Coronary artery (tissue), 2 donors: ENCODE results near the gene P4HA3.

Experiments
- DNase-seq: peaks from one replicate; pipeline ENCODE4 v3.0.0-alpha.2; 2017; ENCODE audit warnings: low spot score
- H3K27ac ChIP-seq, 2 donors: fragments of 200-600 bp; sonication (generic); one replicate each; pipeline ENCODE4 v1.5.1; 2016 to 2019
- H3K4me3 ChIP-seq: fragments of 200-600 bp; sonication (generic); 2 replicates; pipeline ENCODE4 v1.5.1; 2016; ENCODE audit warnings: mild to moderate bottlenecking, moderate library complexity
- CTCF ChIP-seq: fragments of 200-600 bp; sonication (generic); IDR thresholded peaks from one replicate; pipeline ENCODE4 v1.5.1; 2019; ENCODE audit warnings: antibody characterized with exemption

The P4HA3 gene

DNA sequence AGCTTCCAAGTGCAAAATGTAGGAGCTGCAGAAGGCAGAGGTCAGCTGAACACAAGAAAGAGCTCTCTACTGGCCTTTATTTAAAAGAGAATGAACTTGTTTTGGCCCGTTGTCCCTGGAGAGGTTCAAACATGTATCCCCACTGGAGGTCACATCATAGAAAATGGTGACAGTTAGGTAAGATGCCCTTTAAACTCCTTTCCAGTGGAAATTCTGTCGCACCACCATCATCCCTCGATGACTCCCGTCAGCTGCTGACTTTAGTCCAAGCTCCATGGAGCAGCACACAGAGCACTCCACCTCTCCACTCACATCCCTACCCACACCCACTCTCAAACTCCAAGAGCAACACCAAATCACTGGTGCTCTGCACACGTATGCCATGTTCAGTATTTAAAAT, 15.2 kb upstream of the P4HA3 start:
- Histone ChIP-seq H3K27ac (peak overlapping the region; percentile 79 to 81), H3K4me3 (no peak overlapping the region)
- DNase-seq: no peak
- no peak for TF ChIP-seq CTCF

- TF ChIP-seq CTCF: no peak
- peak; percentile 92 for DNase-seq
- H3K4me3 ChIP-seq: no peak overlapping the region
- H3K27ac ChIP-seq: peak overlapping the region; percentile 79 to 81
These were observed 14.5 kb upstream of the P4HA3 start for GRCh38 chr11:74325649-74326645.

GRCh38 chr11:74322667-74323066, 11.2 kb upstream of the P4HA3 start:
- H3K4me3 ChIP-seq: no peak overlapping the region
- no peak for TF ChIP-seq CTCF
- DNase-seq: peak; percentile 89
- H3K27ac ChIP-seq: peak overlapping the region; percentile 36 to 67

GRCh38 chr11:74321487-74322188, 10.2 kb upstream of the P4HA3 start:
- TF ChIP-seq CTCF: no peak
- DNase-seq: no peak
- Histone ChIP-seq H3K27ac (peak overlapping the region in 1 of 2 donors; percentile 67), H3K4me3 (no peak overlapping the region)

- no peak for TF ChIP-seq CTCF
- no peak overlapping the region for H3K27ac ChIP-seq
- no peak overlapping the region for H3K4me3 ChIP-seq
- no peak for DNase-seq
These were observed 9.1 kb upstream of the P4HA3 start for GRCh38 chr11:74320538-74320937.

DNA sequence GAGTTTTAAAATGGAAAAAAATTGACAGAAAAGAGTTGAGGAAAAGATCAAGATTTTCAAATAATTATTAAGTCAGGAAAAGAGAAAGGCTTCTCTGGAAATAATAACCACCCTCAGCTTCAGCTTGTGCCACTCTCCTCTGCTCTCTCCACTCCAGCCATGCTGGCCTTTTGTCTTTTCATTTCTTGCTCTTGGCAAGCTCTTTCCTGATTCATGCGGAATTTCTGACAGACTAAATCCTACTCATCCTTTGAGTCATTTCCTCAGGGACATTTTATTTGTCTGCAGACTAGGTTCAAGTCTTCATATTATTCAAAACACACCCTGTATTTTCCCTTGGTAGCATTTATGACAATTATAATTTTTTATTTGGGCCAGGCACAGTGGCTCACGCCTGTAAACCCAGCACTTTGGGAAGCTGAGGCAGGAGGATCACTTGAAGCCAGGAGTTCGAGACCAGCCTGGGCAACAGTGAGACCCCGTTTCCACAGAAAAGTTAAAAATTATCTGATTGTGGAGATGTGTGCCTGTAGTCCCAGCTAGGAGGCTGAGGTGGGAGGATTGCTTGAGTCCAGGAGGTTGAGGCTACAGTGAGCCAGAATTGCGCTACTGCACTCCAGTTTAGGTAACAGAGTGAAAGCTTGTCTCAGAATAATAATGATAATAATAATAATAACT, 7.8 kb upstream of the P4HA3 start:
- no peak overlapping the region for H3K4me3 ChIP-seq
- TF ChIP-seq CTCF: no peak
- H3K27ac ChIP-seq: peak overlapping the region in 1 of 2 donors; percentile 50
- DNase-seq: no peak
